Activated B cell treated with CpG ODN at 0.5 μM for 24 hours (primary cell): ENCODE measurements around the gene PNPLA2. TPM values are rescaled to one million over a fixed set of nuclear protein-coding genes. Genes with fewer than 3 reads are reported as not detected.

Experiments
- ATAC-seq: fragments of 200-7000 bp; cut with Tn5 transposase; one replicate; pipeline ENCODE4 v1.10.0; 2021; ENCODE audit warnings: low read depth, mild to moderate bottlenecking, moderate library complexity
- CTCF ChIA-PET: fragments of 350-600 bp; sonication (Branson Sonifier 250); formaldehyde crosslinking; loops from one replicate; lab custom pipeline; 2021; ENCODE audit warnings: antibody characterized with exemption; lab: Charles Lee
- POLR2A ChIA-PET: fragments of 350-600 bp; sonication (Branson Sonifier 250); formaldehyde crosslinking; loops from one replicate; lab custom pipeline; 2021; ENCODE audit warnings: antibody characterized with exemption; lab: Charles Lee
- DNase-seq: peaks from one replicate; pipeline ENCODE4 v3.0.0; 2022
- H3K27ac Mint-ChIP-seq: one replicate; pipeline ENCODE4 v1.8.0; 2020; ENCODE audit warnings: mixed read lengths
- H3K27me3 Mint-ChIP-seq: one replicate; pipeline ENCODE4 v1.8.0; 2021; ENCODE audit warnings: mixed read lengths
- H3K36me3 Mint-ChIP-seq: one replicate; pipeline ENCODE4 v1.8.0; 2021; ENCODE audit warnings: low read depth, mixed read lengths
- H3K4me1 Mint-ChIP-seq: one replicate; pipeline ENCODE4 v1.8.0; 2021; ENCODE audit warnings: mixed read lengths
- H3K4me3 Mint-ChIP-seq: one replicate; pipeline ENCODE4 v1.8.0; 2020; ENCODE audit warnings: mild to moderate bottlenecking, mixed read lengths
- H3K9me3 Mint-ChIP-seq: one replicate; pipeline ENCODE4 v1.8.0; 2020; ENCODE audit warnings: mixed read lengths
- CTCF ChIP-seq: fragments of 200-600 bp; IDR thresholded peaks from one replicate; pipeline ENCODE4 v1.8.0; 2022; ENCODE audit warnings: antibody characterized with exemption, mild to moderate bottlenecking
- intact Hi-C: fragments of 100-400 bp; cut with micrococcal nuclease; formaldehyde crosslinking; loops from one replicate; pipeline ENCODE4 v1.15.1; 2024
- total RNA-seq: library from RNA; stranded (reverse); gene quantifications from 2 replicates; pipeline ENCODE4 v1.2.3, GENCODE V29; 2022

PNPLA2 gene
- total RNA-seq, 1 donor from 2014 or later: 53.2 TPM

GRCh38 chr11:853682-854448 is 35.2 kb downstream of the PNPLA2 start:
- intact Hi-C loops: no loop called here
- ATAC-seq (no peak), DNase-seq (no peak)
- Mint-ChIP-seq H3K36me3 (no peaks in the 10 kb centered on the region), H3K4me1 (peaks cover 2% of the 10 kb centered on the region), H3K4me3 (no peak overlapping the region), H3K27ac (no peak overlapping the region), H3K27me3 (no peaks in the 10 kb centered on the region), H3K9me3 (no peaks in the 10 kb centered on the region)
- ChIA-PET POLR2A (interaction anchor here (0.6 kb wide), 1 partner anchor 65 kb away, joined by 3 read pairs; no protein-coding TSS in a partner anchor), CTCF (no interaction called here)
- no peak for TF ChIP-seq CTCF

- Mint-ChIP-seq H3K9me3 (no peaks in the 10 kb centered on the region), H3K4me1 (no peaks in the 10 kb centered on the region), H3K36me3 (no peaks in the 10 kb centered on the region), H3K27ac (no peak overlapping the region), H3K27me3 (no peaks in the 10 kb centered on the region), H3K4me3 (no peak overlapping the region)
- ATAC-seq (no peak), DNase-seq (no peak)
- intact Hi-C loops: no loop called here
- TF ChIP-seq CTCF: no peak
- ChIA-PET POLR2A (interaction anchor here (0.6 kb wide), 1 partner anchor 64 kb away, joined by 3 read pairs; no protein-coding TSS in a partner anchor), CTCF (no interaction called here)
These were observed 36.1 kb downstream of the PNPLA2 start for GRCh38 chr11:854601-855329.

GRCh38 chr11:855330-855674 is 36.6 kb downstream of the PNPLA2 start:
- intact Hi-C loops: no loop called here

GRCh38 chr11:855796-856195 is 37.1 kb downstream of the PNPLA2 start:
- no peak for TF ChIP-seq CTCF
- H3K9me3 Mint-ChIP-seq: no peaks in the 10 kb centered on the region
- H3K27ac Mint-ChIP-seq: no peak overlapping the region
- ChIA-PET CTCF (no interaction called here), POLR2A (no interaction called here)
- no peaks in the 10 kb centered on the region for H3K27me3 Mint-ChIP-seq
- intact Hi-C loops: no loop called here
- DNase-seq (no peak), ATAC-seq (no peak)
- no peak overlapping the region for H3K4me3 Mint-ChIP-seq
- no peaks in the 10 kb centered on the region for H3K4me1 Mint-ChIP-seq
- H3K36me3 Mint-ChIP-seq: no peaks in the 10 kb centered on the region

More at GRCh38 chr11:855330-855674, 36.6 kb downstream of the PNPLA2 start:
- ChIA-PET CTCF (no interaction called here), POLR2A (no interaction called here)
- Mint-ChIP-seq H3K4me1 (no peaks in the 10 kb centered on the region), H3K27me3 (no peaks in the 10 kb centered on the region), H3K9me3 (no peaks in the 10 kb centered on the region), H3K36me3 (no peaks in the 10 kb centered on the region), H3K27ac (no peak overlapping the region), H3K4me3 (no peak overlapping the region)
- no peak for TF ChIP-seq CTCF
- ATAC-seq: no peak
- no peak for DNase-seq

GRCh38 chr11:856397-856796 is 37.7 kb downstream of the PNPLA2 start:
- TF ChIP-seq CTCF: no peak
- no peak for DNase-seq
- ChIA-PET CTCF (no interaction called here), POLR2A (no interaction called here)
- Mint-ChIP-seq H3K27me3 (no peaks in the 10 kb centered on the region), H3K4me1 (no peaks in the 10 kb centered on the region), H3K4me3 (no peak overlapping the region), H3K36me3 (no peaks in the 10 kb centered on the region), H3K27ac (no peak overlapping the region), H3K9me3 (no peaks in the 10 kb centered on the region)
- no peak for ATAC-seq
- intact Hi-C loops: no loop called here
